ENCODE measurements around the gene CTSF. TPM values are rescaled to one million over a fixed set of nuclear protein-coding genes. Genes with fewer than 3 reads are reported as not detected.

Gene CTSF
- total RNA-seq, 1 experiment from 2014 or later: 0.34 TPM

DNA sequence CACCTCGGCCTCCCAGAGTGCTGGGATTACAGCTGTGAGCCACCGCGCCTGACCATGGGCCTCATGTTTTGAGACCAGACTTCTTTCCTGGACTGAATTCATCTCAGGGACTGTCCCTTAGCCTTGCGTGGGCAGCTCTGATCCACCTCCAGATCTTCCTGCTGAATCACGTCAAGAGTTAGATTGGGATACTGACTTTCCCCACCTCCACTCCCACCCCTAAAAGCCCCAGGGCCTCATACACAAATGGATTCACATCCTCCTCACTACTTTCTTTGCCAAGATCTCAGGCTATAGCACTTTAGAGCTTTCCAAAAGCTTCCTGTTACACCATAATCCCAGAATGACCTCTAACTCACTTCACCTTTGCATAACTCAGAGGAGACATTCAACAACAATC is 12.4 kb upstream of the CTSF start:
- CTCF ChIA-PET: interaction anchor here (2.3 kb wide), 1 partner anchor 97 kb away, joined by 12 read pairs; the partner anchor contains the start of gene RBM4B
- POLR2A ChIA-PET: no interaction called here
- intact Hi-C loops (cut with micrococcal nuclease): no loop called here
- BruUV-seq (replicated peaks): no TSS peak
- no peak overlapping the region for H2AFZ ChIP-seq (ENCODE audit: low read depth, low read length, poor library complexity, severe bottlenecking)
- H3K9ac ChIP-seq (ENCODE audit: low read length): no peak overlapping the region
- H3K9me3 ChIP-seq (ENCODE audit: control insufficient read depth in 1 of 2, insufficient read depth in 1 of 2, low read depth in 1 of 2, low read length in 2 of 2): 0 out of 4 replicates have a peak, but pooled peaks cover 0 to 3% of the 10 kb centered on the region in 2 experiments
- ATAC-seq (no peak), DNase-seq (ENCODE audit: low read depth, low spot score) (no peak)
- H3K27me3 ChIP-seq (ENCODE audit: insufficient read depth, low read length): no peaks in the 10 kb centered on the region
- H3K4me2 ChIP-seq (ENCODE audit: low read length): no peak overlapping the region
- no peaks in the 10 kb centered on the region for H3K79me2 ChIP-seq (ENCODE audit: insufficient read depth, low read length)
- H3K4me3 ChIP-seq (replicated peaks in 1 of 2; ENCODE audit: low read depth in 1 of 2, low read length in 2 of 2): no peak overlapping the region
- 0 out of 4 replicates have a peak, but pooled peaks cover 0 to 3% of the 10 kb centered on the region in 2 experiments for H3K4me1 ChIP-seq (ENCODE audit: control insufficient read depth in 1 of 2, insufficient read depth in 2 of 2, low read length in 2 of 2)
- no peaks in the 10 kb centered on the region for H4K20me1 ChIP-seq (ENCODE audit: insufficient read depth)
- RAD21 ChIA-PET (ENCODE audit: low non-redundant PET in 1 of 2, low total read pairs in 2 of 2, uncharacterized antibody in 2 of 2, unreplicated experiment in 2 of 2): no interaction called here
- no peaks in the 10 kb centered on the region for H3K36me3 ChIP-seq (ENCODE audit: control insufficient read depth in 1 of 2, insufficient read depth in 2 of 2, low read length in 2 of 2)
- TF ChIP-seq SRF (IDR thresholded peaks at IDR 0.05; ENCODE audit: low read depth): no peak
- TF ChIP-seq ZFX (IDR thresholded peaks at IDR 0.05): no peak
- TF ChIP-seq POLR2A (IDR thresholded peaks at IDR 0.05; ENCODE audit: borderline replicate concordance, extremely low read depth, insufficient read depth, insufficient read length): no peak
- no peak for TF ChIP-seq POLR2AphosphoS5 (IDR thresholded peaks at IDR 0.05; ENCODE audit: low read depth, low read length)
- no peak for TF ChIP-seq CEBPB (IDR thresholded peaks at IDR 0.05; ENCODE audit: low read depth)
- no peak for TF ChIP-seq SP1 (IDR thresholded peaks at IDR 0.05; ENCODE audit: low read depth)
- no peak for TF ChIP-seq EZH2phosphoT487 (IDR thresholded peaks at IDR 0.05; ENCODE audit: borderline replicate concordance)
- no peak for TF ChIP-seq JUND (IDR thresholded peaks at IDR 0.05)
- TF ChIP-seq, protein P1, sequence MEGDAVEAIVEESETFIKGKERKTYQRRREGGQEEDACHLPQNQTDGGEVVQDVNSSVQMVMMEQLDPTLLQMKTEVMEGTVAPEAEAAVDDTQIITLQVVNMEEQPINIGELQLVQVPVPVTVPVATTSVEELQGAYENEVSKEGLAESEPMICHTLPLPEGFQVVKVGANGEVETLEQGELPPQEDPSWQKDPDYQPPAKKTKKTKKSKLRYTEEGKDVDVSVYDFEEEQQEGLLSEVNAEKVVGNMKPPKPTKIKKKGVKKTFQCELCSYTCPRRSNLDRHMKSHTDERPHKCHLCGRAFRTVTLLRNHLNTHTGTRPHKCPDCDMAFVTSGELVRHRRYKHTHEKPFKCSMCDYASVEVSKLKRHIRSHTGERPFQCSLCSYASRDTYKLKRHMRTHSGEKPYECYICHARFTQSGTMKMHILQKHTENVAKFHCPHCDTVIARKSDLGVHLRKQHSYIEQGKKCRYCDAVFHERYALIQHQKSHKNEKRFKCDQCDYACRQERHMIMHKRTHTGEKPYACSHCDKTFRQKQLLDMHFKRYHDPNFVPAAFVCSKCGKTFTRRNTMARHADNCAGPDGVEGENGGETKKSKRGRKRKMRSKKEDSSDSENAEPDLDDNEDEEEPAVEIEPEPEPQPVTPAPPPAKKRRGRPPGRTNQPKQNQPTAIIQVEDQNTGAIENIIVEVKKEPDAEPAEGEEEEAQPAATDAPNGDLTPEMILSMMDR (IDR thresholded peaks at IDR 0.05 in 2 of 3, conservative IDR thresholded peaks at IDR 0.05 in 1 of 3; ENCODE audit: borderline replicate concordance in 1 of 3, insufficient read depth in 1 of 3, low read depth in 2 of 3, low read length in 2 of 3): no peak
- TF ChIP-seq, protein P2, sequence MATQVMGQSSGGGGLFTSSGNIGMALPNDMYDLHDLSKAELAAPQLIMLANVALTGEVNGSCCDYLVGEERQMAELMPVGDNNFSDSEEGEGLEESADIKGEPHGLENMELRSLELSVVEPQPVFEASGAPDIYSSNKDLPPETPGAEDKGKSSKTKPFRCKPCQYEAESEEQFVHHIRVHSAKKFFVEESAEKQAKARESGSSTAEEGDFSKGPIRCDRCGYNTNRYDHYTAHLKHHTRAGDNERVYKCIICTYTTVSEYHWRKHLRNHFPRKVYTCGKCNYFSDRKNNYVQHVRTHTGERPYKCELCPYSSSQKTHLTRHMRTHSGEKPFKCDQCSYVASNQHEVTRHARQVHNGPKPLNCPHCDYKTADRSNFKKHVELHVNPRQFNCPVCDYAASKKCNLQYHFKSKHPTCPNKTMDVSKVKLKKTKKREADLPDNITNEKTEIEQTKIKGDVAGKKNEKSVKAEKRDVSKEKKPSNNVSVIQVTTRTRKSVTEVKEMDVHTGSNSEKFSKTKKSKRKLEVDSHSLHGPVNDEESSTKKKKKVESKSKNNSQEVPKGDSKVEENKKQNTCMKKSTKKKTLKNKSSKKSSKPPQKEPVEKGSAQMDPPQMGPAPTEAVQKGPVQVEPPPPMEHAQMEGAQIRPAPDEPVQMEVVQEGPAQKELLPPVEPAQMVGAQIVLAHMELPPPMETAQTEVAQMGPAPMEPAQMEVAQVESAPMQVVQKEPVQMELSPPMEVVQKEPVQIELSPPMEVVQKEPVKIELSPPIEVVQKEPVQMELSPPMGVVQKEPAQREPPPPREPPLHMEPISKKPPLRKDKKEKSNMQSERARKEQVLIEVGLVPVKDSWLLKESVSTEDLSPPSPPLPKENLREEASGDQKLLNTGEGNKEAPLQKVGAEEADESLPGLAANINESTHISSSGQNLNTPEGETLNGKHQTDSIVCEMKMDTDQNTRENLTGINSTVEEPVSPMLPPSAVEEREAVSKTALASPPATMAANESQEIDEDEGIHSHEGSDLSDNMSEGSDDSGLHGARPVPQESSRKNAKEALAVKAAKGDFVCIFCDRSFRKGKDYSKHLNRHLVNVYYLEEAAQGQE (IDR thresholded peaks at IDR 0.05; ENCODE audit: low read depth): no peak
- TF ChIP-seq YY1 (IDR thresholded peaks at IDR 0.05; ENCODE audit: extremely low read depth, insufficient replicate concordance, low read depth, low read length): no peak
- no peak for TF ChIP-seq FOSL1 (IDR thresholded peaks at IDR 0.05; ENCODE audit: low read depth)
- no peak for TF ChIP-seq SIN3A (IDR thresholded peaks at IDR 0.05; ENCODE audit: low read depth)
- no peak overlapping the region for H3K27ac ChIP-seq (ENCODE audit: low read depth, low read length)
- no peaks in the 10 kb centered on the region for H3K9me2 ChIP-seq (ENCODE audit: insufficient read depth)

Data from HCT116 (cell line).